ENCODE results near the gene KLHL15.
"Not testable (repeated sequence)": the region's sequence is repeated elsewhere in the genome, so short reads cannot be mapped to it uniquely, and the experiment has no call there.

The KLHL15 gene

GRCh38 chrX:24027086-24027485, at the start of gene KLHL15:
TSS of gene KLHL15 (minus strand) at chrX:24027186. CDS start at chrX:24006693, 20,493 bp downstream.
- no peaks in the 10 kb centered on the region for H3K4me1 ChIP-seq (ENCODE audit: insufficient read depth, low read length)
- no peaks in the 10 kb centered on the region for H3K36me3 ChIP-seq (ENCODE audit: insufficient read depth, low read depth, low read length)
- no peaks in the 10 kb centered on the region for H3K9me3 ChIP-seq (ENCODE audit: insufficient read depth, low read depth, low read length)
- no peak within 1 kb of the TSS for H3K27ac ChIP-seq (ENCODE audit: low read length)
- H3K4me3 ChIP-seq (ENCODE audit: low read length) = peak within 1 kb of the TSS; percentile 74
- peak within 1 kb of the TSS; percentile 79; the same call in 1 of the 2 replicates for H3K9ac ChIP-seq (ENCODE audit: low read depth, low read length)
- peaks cover 57% of the 10 kb centered on the region for H3K27me3 ChIP-seq (ENCODE audit: insufficient read depth, low read length)

- Histone ChIP-seq H3K36me3 (ENCODE audit: insufficient read depth, low read depth, low read length) (peaks cover 92% of the 10 kb centered on the region), H3K9me3 (ENCODE audit: insufficient read depth, low read depth, low read length) (no peaks in the 10 kb centered on the region), H3K27ac (ENCODE audit: low read length) (no peak overlapping the region), H3K9ac (ENCODE audit: low read depth, low read length) (no peak overlapping the region), H3K4me3 (ENCODE audit: low read length) (no peak overlapping the region), H3K27me3 (ENCODE audit: insufficient read depth, low read length) (no peaks in the 10 kb centered on the region), H3K4me1 (ENCODE audit: insufficient read depth, low read length) (no peaks in the 10 kb centered on the region)
Observed at GRCh38 chrX:24069877-24070276, 42.9 kb upstream of the KLHL15 start.

GRCh38 chrX:24063488-24063887, 36.5 kb upstream of the KLHL15 start:
- no peak overlapping the region for H3K4me3 ChIP-seq (ENCODE audit: low read length)
- H3K4me1 ChIP-seq (ENCODE audit: insufficient read depth, low read length) = no peaks in the 10 kb centered on the region
- H3K27me3 ChIP-seq (ENCODE audit: insufficient read depth, low read length) = no peaks in the 10 kb centered on the region
- no peak overlapping the region for H3K9ac ChIP-seq (ENCODE audit: low read depth, low read length)
- H3K27ac ChIP-seq (ENCODE audit: low read length) = no peak overlapping the region
- no peaks in the 10 kb centered on the region for H3K9me3 ChIP-seq (ENCODE audit: insufficient read depth, low read depth, low read length)
- peaks cover 89% of the 10 kb centered on the region for H3K36me3 ChIP-seq (ENCODE audit: insufficient read depth, low read depth, low read length)

GRCh38 chrX:24055043-24055356, 28.0 kb upstream of the KLHL15 start:
- Histone ChIP-seq H3K27me3 (ENCODE audit: insufficient read depth, low read length) (no peaks in the 10 kb centered on the region), H3K27ac (ENCODE audit: low read length) (peak overlapping the region; percentile 95), H3K36me3 (ENCODE audit: insufficient read depth, low read depth, low read length) (peaks cover 31% of the 10 kb centered on the region), H3K4me3 (ENCODE audit: low read length) (no peak overlapping the region), H3K9ac (ENCODE audit: low read depth, low read length) (no peak overlapping the region; the same call in 1 of the 2 replicates), H3K4me1 (ENCODE audit: insufficient read depth, low read length) (no peaks in the 10 kb centered on the region), H3K9me3 (ENCODE audit: insufficient read depth, low read depth, low read length) (no peaks in the 10 kb centered on the region)

DNA sequence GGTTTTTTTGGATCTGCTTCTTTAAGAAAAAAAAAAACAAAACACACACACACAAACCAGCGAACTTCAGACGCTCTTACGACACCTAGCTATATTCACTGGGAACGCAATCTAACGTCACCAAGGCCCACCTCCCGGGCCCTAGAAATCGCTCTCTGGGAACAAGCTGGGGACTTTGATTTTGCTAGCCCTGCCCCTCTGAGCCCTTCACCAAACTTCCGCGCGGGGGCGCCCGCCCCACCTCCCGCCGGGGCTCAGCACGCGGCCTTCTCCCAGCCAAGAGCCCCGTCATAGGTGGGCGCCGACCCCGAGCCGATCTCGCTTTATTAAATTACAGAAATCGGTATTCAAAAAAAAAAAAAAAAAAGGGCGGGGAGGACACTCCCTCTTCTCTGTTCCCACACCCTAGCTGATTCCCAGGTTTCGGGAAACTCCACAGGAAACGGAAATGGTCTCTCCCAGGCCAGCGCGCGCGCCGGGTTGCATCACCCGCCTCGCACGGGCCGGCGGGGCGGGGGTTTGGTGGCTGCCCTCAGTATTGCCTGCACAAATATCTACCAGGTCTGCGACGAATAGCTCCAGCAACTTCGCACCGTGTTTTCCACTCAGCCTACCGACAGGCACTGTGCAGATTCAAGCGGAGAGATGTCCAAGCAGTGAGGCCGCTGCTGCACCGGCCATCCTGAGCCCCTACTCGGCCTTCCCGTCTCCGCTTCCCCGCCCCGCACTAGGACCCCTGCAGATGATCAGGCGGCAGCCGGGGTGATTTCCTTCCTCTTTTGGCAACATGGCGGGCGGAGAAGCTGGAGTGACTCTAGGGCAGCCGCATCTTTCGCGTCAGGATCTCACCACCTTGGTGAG, 27.4 kb upstream of the KLHL15 start, which contains the start of gene EIF2S3:
EIF2S3 (plus strand) TSS at position 775 of the 861 bp plus-strand sequence; CDS start at position 788, 13 bp downstream.
- Histone ChIP-seq H3K4me3 (ENCODE audit: low read length) (no peak within 1 kb of the TSS), H3K9ac (ENCODE audit: low read depth, low read length) (no peak within 1 kb of the TSS; the same call in 1 of the 2 replicates)

GRCh38 chrX:24050522-24051318, 23.7 kb upstream of the KLHL15 start:
- not testable (repeated sequence) for H3K9ac ChIP-seq (ENCODE audit: low read depth, low read length)

More for the DNA sequence above, 27.4 kb upstream of the KLHL15 start, which contains the start of gene EIF2S3:
- H3K27me3 ChIP-seq (ENCODE audit: insufficient read depth, low read length) = no peaks in the 10 kb centered on the region
- no peaks in the 10 kb centered on the region for H3K4me1 ChIP-seq (ENCODE audit: insufficient read depth, low read length)
- no peaks in the 10 kb centered on the region for H3K9me3 ChIP-seq (ENCODE audit: insufficient read depth, low read depth, low read length)
- H3K27ac ChIP-seq (ENCODE audit: low read length) = peak within 1 kb of the TSS; percentile 95
- peaks cover 25% of the 10 kb centered on the region for H3K36me3 ChIP-seq (ENCODE audit: insufficient read depth, low read depth, low read length)

DNA sequence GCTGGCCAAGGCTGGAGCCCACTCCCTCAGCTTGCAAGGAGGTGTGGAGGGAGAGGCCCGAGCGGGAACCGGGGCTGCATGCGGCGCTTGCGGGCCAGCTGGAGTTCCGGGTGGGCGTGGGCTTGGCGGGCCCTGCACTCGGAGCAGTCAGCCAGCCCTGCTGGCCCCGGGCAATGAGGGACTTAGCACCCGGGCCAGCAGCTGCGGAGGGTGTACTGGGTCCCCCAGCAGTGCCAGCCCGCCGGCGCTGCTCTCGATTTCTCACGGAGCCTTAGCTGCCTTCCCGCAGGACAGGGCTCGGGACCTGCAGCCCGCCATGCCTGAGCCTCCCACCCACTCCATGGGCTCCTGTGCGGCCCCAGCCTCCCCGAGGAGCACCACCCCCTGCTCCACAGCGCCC, 22.7 kb upstream of the KLHL15 start:
- H3K27ac ChIP-seq (ENCODE audit: low read length); H3K27me3 ChIP-seq (ENCODE audit: insufficient read depth, low read length); H3K4me1 ChIP-seq (ENCODE audit: insufficient read depth, low read length); H3K36me3 ChIP-seq (ENCODE audit: insufficient read depth, low read depth, low read length); H3K9ac ChIP-seq (ENCODE audit: low read depth, low read length); H3K9me3 ChIP-seq (ENCODE audit: insufficient read depth, low read depth, low read length); H3K4me3 ChIP-seq (ENCODE audit: low read length): not testable (repeated sequence)

More at GRCh38 chrX:24050522-24051318, 23.7 kb upstream of the KLHL15 start:
- H3K36me3 ChIP-seq (ENCODE audit: insufficient read depth, low read depth, low read length); H3K9me3 ChIP-seq (ENCODE audit: insufficient read depth, low read depth, low read length); H3K4me1 ChIP-seq (ENCODE audit: insufficient read depth, low read length); H3K27me3 ChIP-seq (ENCODE audit: insufficient read depth, low read length); H3K27ac ChIP-seq (ENCODE audit: low read length); H3K4me3 ChIP-seq (ENCODE audit: low read length): not testable (repeated sequence)

- H3K36me3 ChIP-seq (ENCODE audit: insufficient read depth, low read depth, low read length); H3K27ac ChIP-seq (ENCODE audit: low read length); H3K4me3 ChIP-seq (ENCODE audit: low read length); H3K9ac ChIP-seq (ENCODE audit: low read depth, low read length); H3K27me3 ChIP-seq (ENCODE audit: insufficient read depth, low read length); H3K4me1 ChIP-seq (ENCODE audit: insufficient read depth, low read length); H3K9me3 ChIP-seq (ENCODE audit: insufficient read depth, low read depth, low read length): not testable (repeated sequence)
Observed at GRCh38 chrX:24046060-24046459, 19.1 kb upstream of the KLHL15 start.

- no peaks in the 10 kb centered on the region for H3K9me3 ChIP-seq (ENCODE audit: insufficient read depth, low read depth, low read length)
- H3K9ac ChIP-seq (ENCODE audit: low read depth, low read length) = no peak overlapping the region
- H3K36me3 ChIP-seq (ENCODE audit: insufficient read depth, low read depth, low read length) = no peaks in the 10 kb centered on the region
- H3K27me3 ChIP-seq (ENCODE audit: insufficient read depth, low read length) = no peaks in the 10 kb centered on the region
- H3K4me1 ChIP-seq (ENCODE audit: insufficient read depth, low read length) = no peaks in the 10 kb centered on the region
- no peak overlapping the region for H3K27ac ChIP-seq (ENCODE audit: low read length)
- H3K4me3 ChIP-seq (ENCODE audit: low read length) = no peak overlapping the region
Observed at GRCh38 chrX:24037729-24038128, 10.7 kb upstream of the KLHL15 start.

DNA sequence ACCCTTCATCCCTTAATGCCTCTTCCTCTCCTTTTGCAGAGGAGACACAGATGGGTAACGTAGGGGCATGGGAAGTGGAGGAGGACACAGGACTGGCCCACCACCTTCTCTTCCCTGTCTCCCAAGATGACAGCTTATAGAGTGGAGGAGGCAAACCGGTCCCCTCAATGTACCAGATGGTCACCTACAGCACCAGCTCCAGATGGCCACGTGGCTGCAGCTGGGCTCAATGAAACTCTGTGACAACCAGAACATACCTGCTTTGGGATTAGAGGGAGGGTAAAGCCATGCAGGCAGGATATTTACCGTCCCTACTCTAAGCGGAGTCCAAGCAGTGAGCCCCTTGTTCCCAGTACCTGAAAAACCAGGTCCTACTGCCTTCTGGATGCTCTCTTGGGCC, 7.5 kb upstream of the KLHL15 start:
- Histone ChIP-seq H3K4me3 (ENCODE audit: low read length) (no peak overlapping the region), H3K27me3 (ENCODE audit: insufficient read depth, low read length) (peaks cover 16% of the 10 kb centered on the region), H3K27ac (ENCODE audit: low read length) (no peak overlapping the region), H3K9ac (ENCODE audit: low read depth, low read length) (no peak overlapping the region), H3K4me1 (ENCODE audit: insufficient read depth, low read length) (no peaks in the 10 kb centered on the region), H3K36me3 (ENCODE audit: insufficient read depth, low read depth, low read length) (no peaks in the 10 kb centered on the region), H3K9me3 (ENCODE audit: insufficient read depth, low read depth, low read length) (no peaks in the 10 kb centered on the region)

DNA sequence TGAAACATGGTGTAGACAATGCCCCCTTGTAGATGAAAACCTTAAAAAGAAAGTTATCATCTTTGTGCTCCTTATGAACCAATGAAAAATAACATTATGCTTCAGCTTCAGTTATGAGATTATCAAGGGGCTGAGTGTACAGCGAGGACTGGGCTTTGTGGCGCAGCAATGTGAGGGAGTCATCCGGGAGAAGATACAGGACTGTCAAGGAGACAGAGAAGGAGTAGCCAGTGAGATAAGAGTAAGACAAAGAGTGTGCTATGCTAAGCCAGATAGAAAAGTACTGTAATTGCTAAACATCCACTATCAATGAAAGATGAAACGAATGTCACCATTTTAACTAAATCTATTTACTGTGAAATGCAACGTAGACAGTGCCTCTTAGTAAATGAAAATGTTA, 3.6 kb upstream of the KLHL15 start:
- H3K9me3 ChIP-seq (ENCODE audit: insufficient read depth, low read depth, low read length) = no peaks in the 10 kb centered on the region
- peaks cover 48% of the 10 kb centered on the region for H3K27me3 ChIP-seq (ENCODE audit: insufficient read depth, low read length)

GRCh38 chrX:24027985-24028384, 999 bp upstream of the KLHL15 start:
- H3K27me3 ChIP-seq (ENCODE audit: insufficient read depth, low read length) = peaks cover 57% of the 10 kb centered on the region
- H3K4me1 ChIP-seq (ENCODE audit: insufficient read depth, low read length) = no peaks in the 10 kb centered on the region
- no peak overlapping the region for H3K9ac ChIP-seq (ENCODE audit: low read depth, low read length)
- no peak overlapping the region for H3K4me3 ChIP-seq (ENCODE audit: low read length)
- H3K9me3 ChIP-seq (ENCODE audit: insufficient read depth, low read depth, low read length) = no peaks in the 10 kb centered on the region
- H3K36me3 ChIP-seq (ENCODE audit: insufficient read depth, low read depth, low read length) = no peaks in the 10 kb centered on the region
- no peak overlapping the region for H3K27ac ChIP-seq (ENCODE audit: low read length)

More for the DNA sequence above, 3.6 kb upstream of the KLHL15 start:
- H3K36me3 ChIP-seq (ENCODE audit: insufficient read depth, low read depth, low read length) = no peaks in the 10 kb centered on the region
- H3K4me3 ChIP-seq (ENCODE audit: low read length) = no peak overlapping the region
- H3K4me1 ChIP-seq (ENCODE audit: insufficient read depth, low read length) = no peaks in the 10 kb centered on the region
- no peak overlapping the region for H3K27ac ChIP-seq (ENCODE audit: low read length)
- no peak overlapping the region for H3K9ac ChIP-seq (ENCODE audit: low read depth, low read length)
